ENCODE measurements around the gene ARHGAP1.

DNA sequence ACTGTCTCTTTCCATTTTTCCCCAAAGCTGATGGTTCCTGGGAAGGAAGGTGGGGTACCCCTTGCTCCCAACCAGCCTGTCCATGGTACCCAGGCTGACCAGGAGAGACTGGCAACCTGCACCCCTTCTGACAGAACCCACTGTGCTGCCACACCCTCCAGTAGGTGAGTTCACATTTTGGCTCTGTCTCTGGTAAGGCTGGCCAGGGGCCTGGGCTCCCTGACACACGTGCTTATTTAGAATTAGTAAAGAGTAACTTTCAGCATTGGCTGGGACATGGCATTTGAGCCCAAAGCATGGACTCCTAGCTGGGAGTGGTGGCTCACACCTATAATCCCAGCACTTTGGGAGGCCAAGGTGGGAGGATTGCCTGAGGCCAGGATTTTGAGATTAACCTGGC is 35.1 kb downstream of the ARHGAP1 start:
- TF ChIP-seq, protein P1, sequence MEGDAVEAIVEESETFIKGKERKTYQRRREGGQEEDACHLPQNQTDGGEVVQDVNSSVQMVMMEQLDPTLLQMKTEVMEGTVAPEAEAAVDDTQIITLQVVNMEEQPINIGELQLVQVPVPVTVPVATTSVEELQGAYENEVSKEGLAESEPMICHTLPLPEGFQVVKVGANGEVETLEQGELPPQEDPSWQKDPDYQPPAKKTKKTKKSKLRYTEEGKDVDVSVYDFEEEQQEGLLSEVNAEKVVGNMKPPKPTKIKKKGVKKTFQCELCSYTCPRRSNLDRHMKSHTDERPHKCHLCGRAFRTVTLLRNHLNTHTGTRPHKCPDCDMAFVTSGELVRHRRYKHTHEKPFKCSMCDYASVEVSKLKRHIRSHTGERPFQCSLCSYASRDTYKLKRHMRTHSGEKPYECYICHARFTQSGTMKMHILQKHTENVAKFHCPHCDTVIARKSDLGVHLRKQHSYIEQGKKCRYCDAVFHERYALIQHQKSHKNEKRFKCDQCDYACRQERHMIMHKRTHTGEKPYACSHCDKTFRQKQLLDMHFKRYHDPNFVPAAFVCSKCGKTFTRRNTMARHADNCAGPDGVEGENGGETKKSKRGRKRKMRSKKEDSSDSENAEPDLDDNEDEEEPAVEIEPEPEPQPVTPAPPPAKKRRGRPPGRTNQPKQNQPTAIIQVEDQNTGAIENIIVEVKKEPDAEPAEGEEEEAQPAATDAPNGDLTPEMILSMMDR (IDR thresholded peaks at IDR 0.05): no peak
- no peak for TF ChIP-seq ZFX (IDR thresholded peaks at IDR 0.05; ENCODE audit: borderline replicate concordance)
